T-helper 1 cell treated with Interleukin-12 subunit alpha and Interleukin-12 subunit beta and Interleukin-4 antibody, amounts not matched to agents 30 μg/mL and 1 μg/mL, for 36 hours (primary cell): ENCODE data around the gene CDKN1C.

Source experiments
- H3K27ac Mint-ChIP-seq: one replicate; pipeline ENCODE4 v1.8.0; 2021; ENCODE audit warnings: mild to moderate bottlenecking, mixed read lengths
- H3K27me3 Mint-ChIP-seq: one replicate; pipeline ENCODE4 v1.8.0; 2021; ENCODE audit warnings: low read depth, mixed read lengths
- H3K36me3 Mint-ChIP-seq: one replicate; pipeline ENCODE4 v1.8.0; 2021; ENCODE audit warnings: low read depth, mixed read lengths
- H3K4me1 Mint-ChIP-seq: one replicate; pipeline ENCODE4 v1.8.0; 2021; ENCODE audit warnings: low read depth, mixed read lengths
- H3K4me3 Mint-ChIP-seq: one replicate; pipeline ENCODE4 v1.8.0; 2021; ENCODE audit warnings: mild to moderate bottlenecking, moderate library complexity, mixed read lengths
- H3K9me3 Mint-ChIP-seq: one replicate; pipeline ENCODE4 v1.8.0; 2021; ENCODE audit warnings: mixed read lengths

CDKN1C gene

GRCh38 chr11:2881076-2881980 lies 4.2 kb downstream of the CDKN1C start:
- no peak overlapping the region for H3K27ac Mint-ChIP-seq
- no peaks in the 10 kb centered on the region for H3K9me3 Mint-ChIP-seq
- peaks cover 26% of the 10 kb centered on the region for H3K27me3 Mint-ChIP-seq
- no peaks in the 10 kb centered on the region for H3K36me3 Mint-ChIP-seq
- H3K4me1 Mint-ChIP-seq: no peaks in the 10 kb centered on the region
- no peak overlapping the region for H3K4me3 Mint-ChIP-seq

GRCh38 chr11:2880646-2881045 lies 4.9 kb downstream of the CDKN1C start:
- H3K9me3 Mint-ChIP-seq: no peaks in the 10 kb centered on the region
- no peaks in the 10 kb centered on the region for H3K36me3 Mint-ChIP-seq
- H3K4me1 Mint-ChIP-seq: no peaks in the 10 kb centered on the region
- no peak overlapping the region for H3K4me3 Mint-ChIP-seq
- H3K27me3 Mint-ChIP-seq: peaks cover 26% of the 10 kb centered on the region
- no peak overlapping the region for H3K27ac Mint-ChIP-seq

GRCh38 chr11:2878782-2879181 lies 6.8 kb downstream of the CDKN1C start:
- H3K4me1 Mint-ChIP-seq: no peaks in the 10 kb centered on the region
- H3K27ac Mint-ChIP-seq: no peak overlapping the region
- H3K4me3 Mint-ChIP-seq: no peak overlapping the region
- H3K36me3 Mint-ChIP-seq: no peaks in the 10 kb centered on the region
- peaks cover 23% of the 10 kb centered on the region for H3K27me3 Mint-ChIP-seq
- no peaks in the 10 kb centered on the region for H3K9me3 Mint-ChIP-seq

GRCh38 chr11:2877474-2877873 lies 8.1 kb downstream of the CDKN1C start:
- no peaks in the 10 kb centered on the region for H3K4me1 Mint-ChIP-seq
- H3K36me3 Mint-ChIP-seq: no peaks in the 10 kb centered on the region
- no peak overlapping the region for H3K27ac Mint-ChIP-seq
- H3K9me3 Mint-ChIP-seq: no peaks in the 10 kb centered on the region
- H3K27me3 Mint-ChIP-seq: peaks cover 11% of the 10 kb centered on the region
- no peak overlapping the region for H3K4me3 Mint-ChIP-seq

GRCh38 chr11:2874963-2875362 lies 10.6 kb downstream of the CDKN1C start:
- Mint-ChIP-seq H3K4me1 (no peaks in the 10 kb centered on the region), H3K27me3 (peaks cover 14% of the 10 kb centered on the region), H3K36me3 (no peaks in the 10 kb centered on the region), H3K4me3 (no peak overlapping the region), H3K27ac (no peak overlapping the region), H3K9me3 (no peaks in the 10 kb centered on the region)

GRCh38 chr11:2870969-2871680 lies 14.4 kb downstream of the CDKN1C start:
- Mint-ChIP-seq H3K27me3 (peaks cover 40% of the 10 kb centered on the region), H3K27ac (no peak overlapping the region), H3K9me3 (no peaks in the 10 kb centered on the region), H3K36me3 (no peaks in the 10 kb centered on the region), H3K4me1 (peaks cover 2% of the 10 kb centered on the region), H3K4me3 (no peak overlapping the region)

GRCh38 chr11:2870460-2870859 lies 15.1 kb downstream of the CDKN1C start:
- H3K4me1 Mint-ChIP-seq: peaks cover 2% of the 10 kb centered on the region
- H3K36me3 Mint-ChIP-seq: no peaks in the 10 kb centered on the region
- H3K27me3 Mint-ChIP-seq: peaks cover 40% of the 10 kb centered on the region
- H3K27ac Mint-ChIP-seq: no peak overlapping the region
- H3K4me3 Mint-ChIP-seq: no peak overlapping the region
- no peaks in the 10 kb centered on the region for H3K9me3 Mint-ChIP-seq

- peaks cover 2% of the 10 kb centered on the region for H3K4me1 Mint-ChIP-seq
- H3K27ac Mint-ChIP-seq: no peak overlapping the region
- H3K4me3 Mint-ChIP-seq: no peak overlapping the region
- no peaks in the 10 kb centered on the region for H3K9me3 Mint-ChIP-seq
- peaks cover 46% of the 10 kb centered on the region for H3K27me3 Mint-ChIP-seq
- no peaks in the 10 kb centered on the region for H3K36me3 Mint-ChIP-seq
Measured at GRCh38 chr11:2869561-2870427, 15.8 kb downstream of the CDKN1C start.

GRCh38 chr11:2869134-2869526 lies 16.4 kb downstream of the CDKN1C start:
- H3K27ac Mint-ChIP-seq: no peak overlapping the region
- H3K27me3 Mint-ChIP-seq: peaks cover 52% of the 10 kb centered on the region
- H3K9me3 Mint-ChIP-seq: no peaks in the 10 kb centered on the region
- H3K36me3 Mint-ChIP-seq: no peaks in the 10 kb centered on the region
- peaks cover 2% of the 10 kb centered on the region for H3K4me1 Mint-ChIP-seq
- H3K4me3 Mint-ChIP-seq: no peak overlapping the region

- H3K36me3 Mint-ChIP-seq: no peaks in the 10 kb centered on the region
- H3K27me3 Mint-ChIP-seq: peaks cover 57% of the 10 kb centered on the region
- H3K9me3 Mint-ChIP-seq: no peaks in the 10 kb centered on the region
- peaks cover 2% of the 10 kb centered on the region for H3K4me1 Mint-ChIP-seq
- H3K27ac Mint-ChIP-seq: no peak overlapping the region
- peak overlapping the region; percentile 59 for H3K4me3 Mint-ChIP-seq
Measured at GRCh38 chr11:2868506-2869133, 17.0 kb downstream of the CDKN1C start.

- no peaks in the 10 kb centered on the region for H3K9me3 Mint-ChIP-seq
- peak overlapping the region; percentile 14 for H3K4me3 Mint-ChIP-seq
- H3K4me1 Mint-ChIP-seq: peaks cover 2% of the 10 kb centered on the region
- H3K27me3 Mint-ChIP-seq: peaks cover 64% of the 10 kb centered on the region
- no peaks in the 10 kb centered on the region for H3K36me3 Mint-ChIP-seq
- no peak overlapping the region for H3K27ac Mint-ChIP-seq
Measured at GRCh38 chr11:2867722-2868505, 17.7 kb downstream of the CDKN1C start.

GRCh38 chr11:2867142-2867541 lies 18.4 kb downstream of the CDKN1C start:
- Mint-ChIP-seq H3K4me3 (no peak overlapping the region), H3K9me3 (no peaks in the 10 kb centered on the region), H3K27ac (no peak overlapping the region)

GRCh38 chr11:2865922-2866577 lies 19.5 kb downstream of the CDKN1C start:
- Mint-ChIP-seq H3K4me1 (peaks cover 2% of the 10 kb centered on the region), H3K4me3 (no peak overlapping the region), H3K9me3 (no peaks in the 10 kb centered on the region), H3K27ac (no peak overlapping the region), H3K36me3 (no peaks in the 10 kb centered on the region), H3K27me3 (peaks cover 62% of the 10 kb centered on the region)

More at GRCh38 chr11:2867142-2867541, 18.4 kb downstream of the CDKN1C start:
- Mint-ChIP-seq H3K36me3 (no peaks in the 10 kb centered on the region), H3K4me1 (peaks cover 2% of the 10 kb centered on the region), H3K27me3 (peaks cover 64% of the 10 kb centered on the region)
